ENCODE data around the gene ACAN. TPM values are rescaled to one million over a fixed set of nuclear protein-coding genes. Genes with fewer than 3 reads are reported as not detected.

ACAN gene
- polyA plus RNA-seq, 4 donors, result 0.09 to 0.27 TPM; not detected in 2

DNA sequence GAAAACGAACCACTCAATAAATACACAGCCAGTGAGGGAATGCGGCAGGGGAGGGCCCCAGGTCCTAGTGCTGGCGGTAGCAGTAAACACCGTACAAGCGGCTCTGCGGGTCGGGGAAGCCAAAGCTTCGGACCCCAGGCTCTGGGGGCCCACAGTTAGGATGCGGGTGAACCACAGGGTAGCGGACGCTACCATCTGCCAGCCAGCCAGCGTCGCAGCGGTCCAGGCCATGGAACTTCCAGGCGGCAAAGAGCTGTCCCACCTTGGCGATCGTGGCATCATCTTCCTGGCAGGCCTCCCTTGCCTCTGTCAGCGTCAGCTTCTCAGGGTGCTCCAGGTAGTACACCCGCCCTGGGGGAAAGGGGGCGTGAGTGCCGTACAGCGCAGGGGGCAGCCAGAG, 74.7 kb downstream of the ACAN start:
- H3K27me3 ChIP-seq (ENCODE audit: control insufficient read depth in 3 of 3, insufficient read depth in 3 of 3, low read length in 3 of 3), result no peaks in the 10 kb centered on the region
- no peak overlapping the region for H3K27ac ChIP-seq (ENCODE audit: low read depth in 1 of 3, low read length in 2 of 3)
- no peaks in the 10 kb centered on the region for H3K9me3 ChIP-seq (ENCODE audit: control insufficient read depth in 2 of 2, insufficient read depth in 1 of 2, low read depth in 1 of 2, low read length in 1 of 2)
- WGBS, 3 donors, result 87 to 91% (median 88%) methylated on average over 22 of the region's 22 CpGs
- DNase-seq (no peak), FAIRE-seq (no peak)
- no peak overlapping the region for H3K4me3 ChIP-seq (ENCODE audit: low read depth in 1 of 3, low read length in 3 of 3)
- H3K36me3 ChIP-seq (ENCODE audit: control insufficient read depth in 3 of 3, insufficient read depth in 2 of 3, low read depth in 1 of 3, low read length in 3 of 3), result peaks cover 0 to 2% (median 0%) of the 10 kb centered on the region in 3 donors
- H3K4me1 ChIP-seq (ENCODE audit: control insufficient read depth in 3 of 3, insufficient read depth in 2 of 3, low read depth in 1 of 3, low read length in 2 of 3), result no peaks in the 10 kb centered on the region

DNA sequence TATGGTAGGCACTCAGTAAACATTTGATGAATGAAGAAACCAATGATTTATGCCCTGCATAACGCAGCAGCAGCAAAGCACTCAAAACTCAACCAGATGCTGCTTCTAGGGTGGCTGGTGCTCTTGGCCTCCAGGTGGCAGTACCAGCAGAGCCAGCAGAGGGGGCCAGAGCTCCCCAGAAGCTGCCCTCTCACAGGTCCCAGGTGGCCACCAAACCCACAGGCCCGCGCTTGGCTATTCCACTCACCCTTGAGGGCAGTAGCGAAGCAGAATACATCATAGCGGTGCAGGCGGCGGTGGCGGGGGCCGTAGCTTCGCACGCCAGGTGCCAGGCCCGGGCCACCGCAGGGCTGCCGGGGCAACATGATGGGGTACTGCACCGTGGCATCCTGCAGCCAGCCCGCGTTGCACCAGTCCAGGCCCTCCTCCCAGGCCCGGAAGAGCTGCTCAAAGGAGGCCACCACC, 75.5 kb downstream of the ACAN start:
- 73 to 81% (median 75%) methylated on average over 17 to 18 of the region's 18 CpGs for WGBS, 3 donors
- Histone ChIP-seq H3K36me3 (ENCODE audit: control insufficient read depth in 3 of 3, insufficient read depth in 2 of 3, low read depth in 1 of 3, low read length in 3 of 3) (peaks cover 0 to 2% (median 0%) of the 10 kb centered on the region in 3 donors), H3K4me3 (ENCODE audit: low read depth in 1 of 3, low read length in 3 of 3) (no peak overlapping the region), H3K9me3 (ENCODE audit: control insufficient read depth in 2 of 2, insufficient read depth in 1 of 2, low read depth in 1 of 2, low read length in 1 of 2) (no peaks in the 10 kb centered on the region), H3K27ac (ENCODE audit: low read depth in 1 of 3, low read length in 2 of 3) (no peak overlapping the region), H3K4me1 (ENCODE audit: control insufficient read depth in 3 of 3, insufficient read depth in 2 of 3, low read depth in 1 of 3, low read length in 2 of 3) (no peaks in the 10 kb centered on the region), H3K27me3 (ENCODE audit: control insufficient read depth in 3 of 3, insufficient read depth in 3 of 3, low read length in 3 of 3) (no peaks in the 10 kb centered on the region)
- no peak for FAIRE-seq
- peak; percentile 23 to 47 for DNase-seq

DNA sequence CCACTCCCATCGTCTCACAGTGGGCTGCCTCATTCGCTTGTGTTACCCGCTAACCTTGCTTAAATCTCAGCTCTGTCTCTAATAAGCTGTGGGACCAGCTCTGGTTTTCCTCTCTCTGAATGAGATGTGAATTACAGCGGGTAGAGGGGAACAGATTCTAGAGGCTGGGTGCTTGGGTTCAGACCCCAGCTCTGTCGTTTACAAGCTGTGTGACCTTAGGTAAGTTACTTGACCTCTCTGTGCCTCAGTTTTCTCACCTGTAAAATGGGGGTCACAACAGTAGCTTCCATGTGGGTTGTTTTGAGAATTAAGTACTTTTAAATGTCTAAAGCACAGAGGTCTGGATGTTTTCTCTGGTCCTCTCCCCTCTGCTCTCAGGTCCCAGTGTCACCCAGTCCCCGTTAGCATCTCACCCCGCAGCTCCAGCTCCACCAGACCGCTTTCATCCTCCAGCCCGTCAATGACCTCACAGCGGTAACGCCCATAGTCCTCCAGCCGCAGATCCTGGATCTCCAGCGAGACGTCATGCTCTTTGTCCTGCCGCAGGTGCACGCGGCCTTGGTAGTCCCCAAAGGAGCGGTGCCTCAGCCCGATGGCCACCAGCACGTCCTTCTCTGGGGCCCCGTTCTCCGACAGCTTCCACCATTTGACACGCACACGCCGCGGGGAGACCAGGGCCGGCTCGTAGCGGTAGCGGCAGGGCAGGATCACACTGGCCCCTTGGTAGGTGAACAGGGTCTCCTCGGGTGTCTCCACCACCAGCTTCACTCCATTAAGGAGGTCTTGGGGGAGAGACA, 77.9 kb downstream of the ACAN start:
- Histone ChIP-seq H3K36me3 (ENCODE audit: control insufficient read depth in 3 of 3, insufficient read depth in 2 of 3, low read depth in 1 of 3, low read length in 3 of 3) (peaks cover 0 to 2% (median 0%) of the 10 kb centered on the region in 3 donors), H3K27ac (ENCODE audit: low read depth in 1 of 3, low read length in 2 of 3) (no peak overlapping the region), H3K4me1 (ENCODE audit: control insufficient read depth in 3 of 3, insufficient read depth in 2 of 3, low read depth in 1 of 3, low read length in 2 of 3) (no peaks in the 10 kb centered on the region), H3K4me3 (ENCODE audit: low read depth in 1 of 3, low read length in 3 of 3) (no peak overlapping the region), H3K9me3 (ENCODE audit: control insufficient read depth in 2 of 2, insufficient read depth in 1 of 2, low read depth in 1 of 2, low read length in 1 of 2) (no peaks in the 10 kb centered on the region), H3K27me3 (ENCODE audit: control insufficient read depth in 3 of 3, insufficient read depth in 3 of 3, low read length in 3 of 3) (no peaks in the 10 kb centered on the region)
- 90 to 95% (median 92%) methylated on average over 31 of the region's 31 CpGs for WGBS, 3 donors
- FAIRE-seq, result no peak
- no peak for DNase-seq

DNA sequence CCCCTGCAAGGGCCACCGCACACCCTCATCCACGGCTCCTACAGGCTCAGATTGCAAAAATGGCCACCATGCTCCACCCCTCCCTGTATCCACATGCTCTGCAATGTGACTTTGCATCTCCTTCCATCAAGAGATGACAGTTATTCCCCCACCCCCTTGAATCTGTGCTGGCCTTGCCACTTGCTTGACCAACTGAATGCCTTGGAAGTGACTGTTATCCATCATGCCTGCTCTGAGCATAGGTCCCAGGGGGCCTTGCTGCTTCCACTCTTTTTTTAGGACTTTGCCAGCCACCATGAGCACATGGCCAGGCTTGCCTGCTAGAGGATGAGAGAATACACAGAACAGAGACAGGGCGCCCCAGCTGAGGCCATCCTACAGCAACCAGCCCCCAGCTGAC, 78.5 kb downstream of the ACAN start:
- FAIRE-seq, result no peak
- 90 to 95% (median 92%) methylated on average over 3 of the region's 3 CpGs for WGBS, 3 donors

DNA sequence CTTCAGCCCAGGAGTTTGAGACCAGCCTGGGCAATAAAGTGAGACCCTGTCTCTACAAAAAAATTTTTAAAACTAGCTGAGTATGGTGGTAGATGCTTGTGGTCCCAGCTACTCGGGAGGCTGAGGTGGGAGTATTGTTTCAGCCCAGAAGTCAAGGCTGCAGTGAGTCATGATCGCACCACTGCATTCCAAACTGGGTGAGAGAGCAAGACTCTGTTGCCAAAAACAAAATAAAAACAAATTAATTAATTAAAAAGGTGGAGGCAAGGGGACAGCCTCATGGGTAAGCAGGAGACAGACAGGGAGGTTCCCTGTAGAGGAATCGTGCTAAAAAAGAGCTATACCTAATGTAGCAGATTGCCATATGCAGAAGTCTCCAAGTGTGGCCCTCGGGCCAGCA, 79.5 kb downstream of the ACAN start:
- Histone ChIP-seq H3K36me3 (ENCODE audit: control insufficient read depth in 3 of 3, insufficient read depth in 2 of 3, low read depth in 1 of 3, low read length in 3 of 3) (peaks cover 0 to 2% (median 0%) of the 10 kb centered on the region in 3 donors), H3K27ac (ENCODE audit: low read depth in 1 of 3, low read length in 2 of 3) (no peak overlapping the region), H3K4me1 (ENCODE audit: control insufficient read depth in 3 of 3, insufficient read depth in 2 of 3, low read depth in 1 of 3, low read length in 2 of 3) (no peaks in the 10 kb centered on the region), H3K9me3 (ENCODE audit: control insufficient read depth in 2 of 2, insufficient read depth in 1 of 2, low read depth in 1 of 2, low read length in 1 of 2) (no peaks in the 10 kb centered on the region), H3K4me3 (ENCODE audit: low read depth in 1 of 3, low read length in 3 of 3) (no peak overlapping the region), H3K27me3 (ENCODE audit: control insufficient read depth in 3 of 3, insufficient read depth in 3 of 3, low read length in 3 of 3) (no peaks in the 10 kb centered on the region)
- DNase-seq (no peak), FAIRE-seq (no peak)
- 75 to 86% (median 79%) methylated on average over 4 of the region's 4 CpGs for WGBS, 3 donors

More for the DNA sequence above, 78.5 kb downstream of the ACAN start:
- Histone ChIP-seq H3K4me1 (ENCODE audit: control insufficient read depth in 3 of 3, insufficient read depth in 2 of 3, low read depth in 1 of 3, low read length in 2 of 3) (no peaks in the 10 kb centered on the region), H3K27ac (ENCODE audit: low read depth in 1 of 3, low read length in 2 of 3) (no peak overlapping the region), H3K9me3 (ENCODE audit: control insufficient read depth in 2 of 2, insufficient read depth in 1 of 2, low read depth in 1 of 2, low read length in 1 of 2) (no peaks in the 10 kb centered on the region), H3K4me3 (ENCODE audit: low read depth in 1 of 3, low read length in 3 of 3) (no peak overlapping the region), H3K27me3 (ENCODE audit: control insufficient read depth in 3 of 3, insufficient read depth in 3 of 3, low read length in 3 of 3) (no peaks in the 10 kb centered on the region), H3K36me3 (ENCODE audit: control insufficient read depth in 3 of 3, insufficient read depth in 2 of 3, low read depth in 1 of 3, low read length in 3 of 3) (peaks cover 0 to 2% (median 0%) of the 10 kb centered on the region in 3 donors)
- no peak for DNase-seq

DNA sequence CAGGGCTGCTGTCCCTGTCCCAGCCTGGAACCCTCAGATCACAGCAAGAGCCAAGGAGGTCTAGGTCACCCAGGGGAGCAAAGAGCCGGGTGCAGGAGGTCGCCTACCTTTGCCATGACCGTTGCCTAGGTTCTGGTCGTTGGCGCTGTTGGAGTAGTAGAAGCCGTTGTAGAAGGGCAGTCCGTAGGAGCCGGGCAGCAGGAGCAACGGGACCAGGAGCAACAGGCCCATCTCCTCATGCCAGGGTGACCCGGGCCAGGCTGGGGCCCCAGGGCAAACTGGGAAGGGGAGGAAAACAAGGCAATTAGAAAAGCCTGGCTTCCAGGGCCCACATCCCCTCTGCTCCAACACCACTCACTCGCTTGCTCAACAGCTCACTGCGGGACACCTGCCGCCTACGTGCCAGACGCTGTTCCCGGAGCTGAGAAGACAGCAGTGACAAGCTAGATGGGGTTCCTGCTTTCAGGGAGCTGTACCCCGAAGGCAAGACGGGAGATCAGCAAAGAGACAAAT, 83.9 kb downstream of the ACAN start:
- Histone ChIP-seq H3K36me3 (ENCODE audit: control insufficient read depth in 3 of 3, insufficient read depth in 2 of 3, low read depth in 1 of 3, low read length in 3 of 3) (no peaks in the 10 kb centered on the region), H3K4me1 (ENCODE audit: control insufficient read depth in 3 of 3, insufficient read depth in 2 of 3, low read depth in 1 of 3, low read length in 2 of 3) (no peaks in the 10 kb centered on the region), H3K27ac (ENCODE audit: low read depth in 1 of 3, low read length in 2 of 3) (no peak overlapping the region), H3K4me3 (ENCODE audit: low read depth in 1 of 3, low read length in 3 of 3) (no peak overlapping the region), H3K27me3 (ENCODE audit: control insufficient read depth in 3 of 3, insufficient read depth in 3 of 3, low read length in 3 of 3) (no peaks in the 10 kb centered on the region), H3K9me3 (ENCODE audit: control insufficient read depth in 2 of 2, insufficient read depth in 1 of 2, low read depth in 1 of 2, low read length in 1 of 2) (no peaks in the 10 kb centered on the region)
- WGBS, 3 donors, result 84 to 92% (median 92%) methylated on average over 18 of the region's 18 CpGs
- DNase-seq (no peak), FAIRE-seq (no peak)

DNA sequence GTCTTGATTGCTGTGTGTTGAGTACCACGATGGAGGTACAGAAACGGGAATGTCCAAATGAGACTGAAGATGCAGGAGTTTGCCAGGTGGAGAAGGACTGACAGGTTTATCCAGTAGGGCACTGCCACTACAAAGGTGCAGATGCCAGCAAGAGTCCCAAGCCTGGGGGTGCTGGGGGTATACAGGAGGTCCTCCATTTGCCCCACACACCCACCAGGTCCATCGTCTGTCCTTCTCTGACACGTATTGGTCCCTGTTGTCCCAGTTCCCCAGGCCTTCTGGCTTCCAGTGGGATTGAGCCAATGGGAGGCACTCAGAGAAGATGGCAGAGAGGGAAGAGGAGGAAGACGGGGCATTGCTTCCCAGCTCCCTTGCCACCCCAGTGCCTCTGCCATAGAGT, 85.5 kb downstream of the ACAN start:
- Histone ChIP-seq H3K27ac (ENCODE audit: low read depth in 1 of 3, low read length in 2 of 3) (no peak overlapping the region), H3K4me3 (ENCODE audit: low read depth in 1 of 3, low read length in 3 of 3) (no peak overlapping the region), H3K27me3 (ENCODE audit: control insufficient read depth in 3 of 3, insufficient read depth in 3 of 3, low read length in 3 of 3) (peaks cover 0 to 4% (median 0%) of the 10 kb centered on the region in 3 donors), H3K4me1 (ENCODE audit: control insufficient read depth in 3 of 3, insufficient read depth in 2 of 3, low read depth in 1 of 3, low read length in 2 of 3) (no peaks in the 10 kb centered on the region), H3K36me3 (ENCODE audit: control insufficient read depth in 3 of 3, insufficient read depth in 2 of 3, low read depth in 1 of 3, low read length in 3 of 3) (no peaks in the 10 kb centered on the region), H3K9me3 (ENCODE audit: control insufficient read depth in 2 of 2, insufficient read depth in 1 of 2, low read depth in 1 of 2, low read length in 1 of 2) (no peaks in the 10 kb centered on the region)
- DNase-seq (no peak), FAIRE-seq (no peak)
- WGBS, 3 donors, result 82 to 90% (median 87%) methylated on average over 5 of the region's 5 CpGs

DNA sequence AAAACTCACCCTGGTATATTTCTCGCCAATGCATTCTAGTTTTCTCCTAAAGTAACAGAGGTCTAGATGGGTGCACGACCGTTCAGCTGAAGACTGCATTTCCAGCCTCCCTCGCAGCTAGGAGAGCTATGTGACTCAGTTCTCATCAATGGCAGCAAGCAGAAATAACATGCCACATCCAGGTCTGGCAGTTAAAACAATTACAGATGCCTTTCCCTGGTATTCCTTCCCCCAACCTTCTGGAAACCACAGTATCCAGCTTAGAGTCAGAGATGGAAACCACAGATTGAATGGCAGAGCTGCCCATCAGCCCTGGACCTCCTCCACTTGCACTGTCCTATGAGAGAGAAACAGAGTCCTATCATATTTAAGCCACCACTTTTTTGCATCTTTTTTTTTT, 87.3 kb downstream of the ACAN start:
- no peak for DNase-seq
- no peak overlapping the region for H3K27ac ChIP-seq (ENCODE audit: low read depth in 1 of 3, low read length in 2 of 3)
- FAIRE-seq, result no peak
- no peaks in the 10 kb centered on the region for H3K9me3 ChIP-seq (ENCODE audit: control insufficient read depth in 2 of 2, insufficient read depth in 1 of 2, low read depth in 1 of 2, low read length in 1 of 2)
- H3K4me3 ChIP-seq (ENCODE audit: low read depth in 1 of 3, low read length in 3 of 3), result no peak overlapping the region
- H3K4me1 ChIP-seq (ENCODE audit: control insufficient read depth in 3 of 3, insufficient read depth in 2 of 3, low read depth in 1 of 3, low read length in 2 of 3), result no peaks in the 10 kb centered on the region
- no peaks in the 10 kb centered on the region for H3K36me3 ChIP-seq (ENCODE audit: control insufficient read depth in 3 of 3, insufficient read depth in 2 of 3, low read depth in 1 of 3, low read length in 3 of 3)
- H3K27me3 ChIP-seq (ENCODE audit: control insufficient read depth in 3 of 3, insufficient read depth in 3 of 3, low read length in 3 of 3), result peaks cover 0 to 21% (median 0%) of the 10 kb centered on the region in 3 donors
- 36 to 73% (median 40%) methylated on average over 4 of the region's 4 CpGs for WGBS, 3 donors

All from small intestine (tissue), 7 donors.